ENCODE data around the gene UNC5C. TPM values are rescaled to one million over a fixed set of nuclear protein-coding genes. Genes with fewer than 3 reads are reported as not detected.

UNC5C gene
- total RNA-seq, 1 donor from 2014 or later, result 76.7 TPM

DNA sequence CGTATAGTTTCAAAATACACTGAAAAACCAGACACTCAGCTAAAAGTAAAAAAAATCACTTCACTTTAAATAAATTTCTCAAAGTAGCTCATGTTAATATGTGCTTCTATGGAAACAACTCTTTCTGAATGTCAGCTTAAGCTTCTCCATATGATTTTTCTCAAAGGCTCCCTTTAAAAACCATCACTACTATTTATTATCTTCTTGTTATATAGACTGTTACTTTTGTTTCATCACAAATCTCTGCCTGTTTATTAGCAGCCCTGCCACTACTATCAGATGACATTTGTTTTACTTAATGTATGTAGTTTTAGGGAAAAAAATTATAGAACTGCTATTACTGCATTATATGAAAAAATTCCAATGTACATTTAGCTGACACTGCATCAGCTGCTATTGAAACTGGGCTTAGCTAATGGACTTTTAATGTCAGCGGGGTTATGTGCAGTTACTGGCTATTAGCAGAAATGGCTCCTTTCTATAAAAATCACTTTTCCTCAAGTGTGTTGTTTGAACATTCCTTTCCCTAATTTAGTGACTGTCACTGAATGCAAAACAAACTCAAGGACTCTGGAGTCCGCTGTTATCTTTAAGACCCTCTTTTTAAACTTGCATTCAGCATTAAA lies 10.8 kb downstream of the UNC5C start:
- H3K36me3 Mint-ChIP-seq, result peaks cover 7% of the 10 kb centered on the region
- no peaks in the 10 kb centered on the region for H3K27me3 Mint-ChIP-seq (ENCODE audit: low read depth)
- peak overlapping the region; percentile 84 for H3K27ac Mint-ChIP-seq
- peaks cover 2% of the 10 kb centered on the region for H3K9me3 Mint-ChIP-seq
- H3K4me3 Mint-ChIP-seq, result peak overlapping the region; percentile 20
- TF ChIP-seq, protein P1, sequence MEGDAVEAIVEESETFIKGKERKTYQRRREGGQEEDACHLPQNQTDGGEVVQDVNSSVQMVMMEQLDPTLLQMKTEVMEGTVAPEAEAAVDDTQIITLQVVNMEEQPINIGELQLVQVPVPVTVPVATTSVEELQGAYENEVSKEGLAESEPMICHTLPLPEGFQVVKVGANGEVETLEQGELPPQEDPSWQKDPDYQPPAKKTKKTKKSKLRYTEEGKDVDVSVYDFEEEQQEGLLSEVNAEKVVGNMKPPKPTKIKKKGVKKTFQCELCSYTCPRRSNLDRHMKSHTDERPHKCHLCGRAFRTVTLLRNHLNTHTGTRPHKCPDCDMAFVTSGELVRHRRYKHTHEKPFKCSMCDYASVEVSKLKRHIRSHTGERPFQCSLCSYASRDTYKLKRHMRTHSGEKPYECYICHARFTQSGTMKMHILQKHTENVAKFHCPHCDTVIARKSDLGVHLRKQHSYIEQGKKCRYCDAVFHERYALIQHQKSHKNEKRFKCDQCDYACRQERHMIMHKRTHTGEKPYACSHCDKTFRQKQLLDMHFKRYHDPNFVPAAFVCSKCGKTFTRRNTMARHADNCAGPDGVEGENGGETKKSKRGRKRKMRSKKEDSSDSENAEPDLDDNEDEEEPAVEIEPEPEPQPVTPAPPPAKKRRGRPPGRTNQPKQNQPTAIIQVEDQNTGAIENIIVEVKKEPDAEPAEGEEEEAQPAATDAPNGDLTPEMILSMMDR (IDR thresholded peaks at IDR 0.05; ENCODE audit: unreplicated experiment), result no peak
- no peak for DNase-seq (ENCODE audit: low spot score in 2 of 2, unreplicated experiment in 2 of 2)
- H3K4me1 Mint-ChIP-seq, result peaks cover 76% of the 10 kb centered on the region

- Mint-ChIP-seq H3K4me1 (peaks cover 75% of the 10 kb centered on the region), H3K27ac (peak overlapping the region; percentile 84), H3K27me3 (ENCODE audit: low read depth) (no peaks in the 10 kb centered on the region), H3K4me3 (peak overlapping the region; percentile 20), H3K36me3 (peaks cover 8% of the 10 kb centered on the region), H3K9me3 (no peaks in the 10 kb centered on the region)
- no peak for DNase-seq (ENCODE audit: low spot score in 2 of 2, unreplicated experiment in 2 of 2)
- TF ChIP-seq, protein P1 (IDR thresholded peaks at IDR 0.05; ENCODE audit: unreplicated experiment), result no peak
Observed at GRCh38 chr4:95537191-95537590, 11.6 kb downstream of the UNC5C start.

- Mint-ChIP-seq H3K27ac (no peak overlapping the region), H3K27me3 (ENCODE audit: low read depth) (no peaks in the 10 kb centered on the region), H3K36me3 (peaks cover 7% of the 10 kb centered on the region), H3K4me3 (no peak overlapping the region), H3K4me1 (peaks cover 74% of the 10 kb centered on the region), H3K9me3 (no peaks in the 10 kb centered on the region)
- DNase-seq (ENCODE audit: low spot score in 2 of 2, unreplicated experiment in 2 of 2), result no peak
- TF ChIP-seq, protein P1 (IDR thresholded peaks at IDR 0.05; ENCODE audit: unreplicated experiment), result no peak
Observed at GRCh38 chr4:95536650-95537049, 12.1 kb downstream of the UNC5C start.

- TF ChIP-seq, protein P1 (IDR thresholded peaks at IDR 0.05; ENCODE audit: unreplicated experiment), result no peak
Observed at GRCh38 chr4:95535180-95535579, 13.6 kb downstream of the UNC5C start.

DNA sequence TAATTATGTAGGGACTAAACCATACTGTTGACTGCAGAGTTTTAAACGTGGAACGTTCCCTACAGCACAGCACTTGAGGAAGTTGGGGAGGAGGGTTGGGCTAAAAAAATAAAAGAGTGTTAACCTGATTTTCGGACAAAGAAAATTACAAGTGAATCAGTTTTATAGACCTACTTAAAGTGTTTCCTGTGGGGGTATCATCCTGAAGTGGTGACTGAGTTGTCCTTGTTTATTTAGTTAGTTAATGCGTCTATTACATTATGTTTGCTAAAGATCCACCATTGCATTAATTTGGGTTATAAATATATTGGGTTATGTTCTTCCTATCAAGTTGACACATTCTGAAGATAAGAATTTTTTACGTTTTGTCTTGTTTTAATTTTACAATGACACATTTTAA lies 14.7 kb downstream of the UNC5C start:
- H3K4me3 Mint-ChIP-seq, result no peak overlapping the region
- H3K36me3 Mint-ChIP-seq, result peaks cover 7% of the 10 kb centered on the region
- no peak for DNase-seq (ENCODE audit: low spot score in 2 of 2, unreplicated experiment in 2 of 2)
- peaks cover 72% of the 10 kb centered on the region for H3K4me1 Mint-ChIP-seq
- no peaks in the 10 kb centered on the region for H3K27me3 Mint-ChIP-seq (ENCODE audit: low read depth)
- no peaks in the 10 kb centered on the region for H3K9me3 Mint-ChIP-seq
- no peak overlapping the region for H3K27ac Mint-ChIP-seq
- TF ChIP-seq, protein P1 (IDR thresholded peaks at IDR 0.05; ENCODE audit: unreplicated experiment), result no peak

More at GRCh38 chr4:95535180-95535579, 13.6 kb downstream of the UNC5C start:
- no peak for DNase-seq (ENCODE audit: low spot score in 2 of 2, unreplicated experiment in 2 of 2)
- Mint-ChIP-seq H3K9me3 (no peaks in the 10 kb centered on the region), H3K4me1 (peaks cover 76% of the 10 kb centered on the region), H3K27ac (peak overlapping the region; percentile 12), H3K4me3 (no peak overlapping the region), H3K36me3 (peaks cover 7% of the 10 kb centered on the region), H3K27me3 (ENCODE audit: low read depth) (no peaks in the 10 kb centered on the region)
